Gastrocnemius medialis (tissue), 4 donors: ENCODE data around the gene COL20A1.

ENCODE experiments used
- POLR2A ChIP-seq, 2 donors: fragments of 450-650 bp; IDR thresholded peaks; one replicate each; pipeline ENCODE4 v1.6.1; 2017; ENCODE audit warnings: antibody characterized with exemption in 2 of 2, mild to moderate bottlenecking in 2 of 2, moderate library complexity in 2 of 2
- TF ChIP-seq, protein P1 (sequence below), 5 experiments: fragments of 450-650 bp in 3 of 5; fragments of 200-600 bp in 2 of 5; sonication (generic) in 2 of 5; IDR thresholded peaks in 4 of 5; conservative IDR thresholded peaks in 1 of 5; 1 replicate in 4 of 5; 2 replicates in 1 of 5; pipeline ENCODE4 v1.5.1; 2016 to 2019; ENCODE audit warnings: antibody characterized with exemption in 5 of 5, mild to moderate bottlenecking in 3 of 5, moderate library complexity in 3 of 5

DNA sequence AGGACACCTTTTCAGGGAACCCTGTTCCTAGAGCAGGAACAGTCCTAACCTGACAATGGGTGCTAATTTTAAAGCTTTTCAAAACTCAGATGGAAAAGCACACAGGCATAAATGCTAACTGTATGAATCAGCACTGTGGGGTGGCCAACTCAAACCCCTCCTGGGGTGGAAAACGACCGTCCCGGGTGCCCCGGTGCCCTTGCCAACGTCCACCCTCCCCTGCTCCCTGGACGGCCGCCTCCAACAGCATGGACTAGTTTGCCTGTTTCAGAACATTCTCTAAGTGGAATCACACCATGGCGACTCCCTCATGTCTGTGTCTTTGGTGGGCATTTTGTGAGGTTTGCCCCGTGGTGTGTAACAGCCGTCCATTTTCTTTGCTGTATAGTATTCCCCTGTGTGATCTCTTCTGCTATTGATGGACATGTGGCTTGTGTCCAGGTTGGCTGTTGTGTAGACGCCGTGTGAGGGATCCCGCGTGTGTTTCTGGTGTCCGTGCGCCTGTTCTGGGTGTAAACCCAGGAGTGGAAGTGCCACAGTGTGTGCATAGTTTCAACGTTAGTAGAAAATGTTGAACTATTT, 5.8 kb downstream of the COL20A1 start:
- no peak for TF ChIP-seq POLR2A (IDR thresholded peaks at IDR 0.05)
- TF ChIP-seq, protein P1, sequence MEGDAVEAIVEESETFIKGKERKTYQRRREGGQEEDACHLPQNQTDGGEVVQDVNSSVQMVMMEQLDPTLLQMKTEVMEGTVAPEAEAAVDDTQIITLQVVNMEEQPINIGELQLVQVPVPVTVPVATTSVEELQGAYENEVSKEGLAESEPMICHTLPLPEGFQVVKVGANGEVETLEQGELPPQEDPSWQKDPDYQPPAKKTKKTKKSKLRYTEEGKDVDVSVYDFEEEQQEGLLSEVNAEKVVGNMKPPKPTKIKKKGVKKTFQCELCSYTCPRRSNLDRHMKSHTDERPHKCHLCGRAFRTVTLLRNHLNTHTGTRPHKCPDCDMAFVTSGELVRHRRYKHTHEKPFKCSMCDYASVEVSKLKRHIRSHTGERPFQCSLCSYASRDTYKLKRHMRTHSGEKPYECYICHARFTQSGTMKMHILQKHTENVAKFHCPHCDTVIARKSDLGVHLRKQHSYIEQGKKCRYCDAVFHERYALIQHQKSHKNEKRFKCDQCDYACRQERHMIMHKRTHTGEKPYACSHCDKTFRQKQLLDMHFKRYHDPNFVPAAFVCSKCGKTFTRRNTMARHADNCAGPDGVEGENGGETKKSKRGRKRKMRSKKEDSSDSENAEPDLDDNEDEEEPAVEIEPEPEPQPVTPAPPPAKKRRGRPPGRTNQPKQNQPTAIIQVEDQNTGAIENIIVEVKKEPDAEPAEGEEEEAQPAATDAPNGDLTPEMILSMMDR (IDR thresholded peaks at IDR 0.05 in 4 of 5, conservative IDR thresholded peaks at IDR 0.05 in 1 of 5): no peak
